Stimulated activated CD4-positive, alpha-beta T cell treated with anti-CD3 and anti-CD28 coated beads, Interleukin-4, amount 100 ng/mL, for 1 hour (primary cell): ENCODE results near the gene OXSR1.

Source experiments
- DNase-seq: peaks from one replicate; pipeline ENCODE4 v3.0.0-alpha.2; 2020

The OXSR1 gene

GRCh38 chr3:38164952-38165721, at the start of gene OXSR1:
OXSR1 (plus strand) TSS chr3:38165537; CDS start chr3:38165877, 340 bp downstream.
- peak; percentile 94 for DNase-seq

DNA sequence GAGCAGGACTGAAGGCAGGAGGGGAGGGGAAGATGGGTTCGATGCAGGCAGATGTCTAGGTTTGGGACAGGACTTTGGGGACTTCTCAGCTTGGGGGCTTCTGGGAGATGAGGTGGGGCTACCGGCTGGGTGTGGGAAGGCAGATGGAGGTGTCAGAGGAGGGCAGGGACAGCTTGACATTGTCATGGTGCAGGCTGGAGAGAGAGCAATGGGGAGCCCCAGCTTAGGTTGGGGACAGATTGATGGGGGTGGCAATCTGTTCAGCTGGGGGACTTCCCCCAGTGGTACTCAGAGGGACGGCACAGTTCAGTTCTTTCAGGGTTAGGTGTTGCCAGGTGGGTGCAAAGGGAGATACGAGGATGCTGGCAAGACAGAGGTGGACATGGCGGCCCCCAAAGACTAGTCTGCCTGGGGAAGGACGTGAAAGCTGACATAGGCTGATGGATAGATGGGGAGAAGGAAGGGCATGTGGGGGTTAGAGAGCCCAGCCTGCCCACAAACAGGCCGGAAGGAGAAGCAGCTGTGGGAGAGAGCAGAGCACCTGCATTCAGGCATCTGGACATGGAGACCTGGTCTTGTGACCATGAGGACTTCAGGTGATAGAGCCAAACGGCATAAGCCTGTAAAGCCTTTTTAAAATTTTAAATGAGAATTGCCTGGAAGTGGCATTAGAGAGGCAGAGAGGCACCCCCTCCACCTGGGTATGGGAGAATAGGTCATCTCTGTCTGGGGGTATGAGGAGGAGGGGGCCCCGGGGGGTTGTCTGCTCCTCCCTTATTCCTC, 49.5 kb upstream of the OXSR1 start:
- DNase-seq, result no peak

DNA sequence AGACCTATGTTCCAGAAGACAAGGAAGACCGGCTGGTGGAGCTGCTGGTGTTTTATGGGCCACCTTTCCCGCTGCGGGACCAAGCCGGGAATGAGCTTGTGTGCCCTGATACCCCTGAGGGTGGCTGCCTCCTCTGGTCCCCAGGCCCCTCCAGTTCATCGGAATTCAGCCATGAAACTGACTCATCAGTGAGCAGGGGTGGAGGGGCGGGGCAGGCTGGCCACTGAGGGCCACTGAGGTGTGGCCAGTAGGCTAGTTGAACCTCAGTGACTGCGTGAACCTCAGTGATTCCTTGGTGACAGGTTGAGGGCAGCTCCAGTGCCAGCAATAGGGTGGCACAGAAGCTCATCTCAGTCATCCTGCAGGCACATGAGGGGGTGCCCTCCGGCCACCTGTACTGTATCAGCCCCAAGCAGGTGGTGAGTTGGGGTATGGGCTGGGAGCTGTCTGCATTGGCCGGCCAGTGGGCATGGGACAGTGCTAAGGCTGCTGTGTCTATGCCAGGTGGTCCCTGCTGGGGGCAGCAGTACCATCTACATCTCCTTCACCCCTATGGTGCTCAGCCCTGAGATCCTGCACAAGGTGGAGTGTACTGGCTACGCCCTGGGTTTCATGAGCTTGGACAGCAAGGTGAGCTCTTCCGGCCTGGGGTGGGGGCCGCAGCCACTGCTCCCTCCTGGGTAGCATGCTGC, 48.7 kb upstream of the OXSR1 start:
- DNase-seq, result no peak

DNA sequence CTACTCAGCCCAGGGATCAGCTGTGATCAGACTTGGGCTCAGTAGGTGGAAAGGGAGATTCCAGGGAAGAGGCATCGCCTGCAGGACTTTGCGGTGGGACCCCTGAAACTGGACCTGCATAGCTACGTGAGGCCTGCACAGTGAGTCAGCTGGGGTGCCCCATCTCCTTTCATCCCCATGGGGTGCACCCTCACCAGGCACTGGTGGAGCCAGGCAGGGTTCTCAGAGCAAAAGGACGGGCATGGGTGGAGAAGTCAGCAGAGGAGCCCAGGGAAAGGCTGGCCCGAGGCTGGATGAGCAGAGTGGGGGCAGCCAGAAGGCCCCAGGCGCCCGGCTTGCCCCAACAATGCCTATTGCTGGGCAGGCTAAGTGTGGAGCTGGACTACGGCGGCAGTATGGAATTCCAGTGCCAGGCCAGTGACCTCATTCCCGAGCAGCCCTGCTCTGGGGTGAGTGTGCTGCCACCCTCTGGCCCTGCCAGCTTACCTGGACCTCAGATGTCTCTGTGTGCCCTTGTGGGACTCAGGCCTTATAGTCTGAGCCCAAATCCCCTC, 48.1 kb upstream of the OXSR1 start:
- no peak for DNase-seq

DNA sequence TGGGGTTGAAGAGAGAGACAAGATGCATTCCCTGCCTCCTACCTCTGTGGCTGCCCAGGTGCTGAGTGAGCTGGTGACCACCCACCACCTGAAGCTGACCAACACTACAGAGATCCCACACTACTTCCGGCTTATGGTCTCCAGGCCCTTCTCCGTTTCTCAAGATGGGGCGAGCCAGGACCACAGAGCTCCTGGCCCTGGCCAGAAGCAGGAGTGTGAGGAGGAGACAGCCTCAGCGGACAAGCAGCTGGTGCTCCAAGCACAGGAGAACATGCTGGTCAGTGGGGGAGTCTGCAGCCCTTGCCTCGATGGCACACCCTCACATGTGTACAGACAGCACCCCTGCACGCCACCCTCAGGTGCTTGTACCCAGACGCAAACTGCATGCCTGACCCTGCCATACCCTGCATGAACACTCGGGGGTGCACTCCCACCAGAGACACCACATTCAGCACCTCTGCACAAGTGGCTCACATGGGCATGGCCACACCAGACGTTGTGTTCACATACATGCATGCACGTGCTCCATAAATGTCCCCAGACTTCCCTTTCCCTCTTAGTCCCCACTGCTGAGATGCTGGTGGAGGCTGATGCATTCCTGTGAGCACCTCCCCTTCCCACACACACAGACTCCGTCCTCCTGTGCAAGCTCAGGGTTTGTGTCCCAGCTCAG, 47.5 kb upstream of the OXSR1 start:
- DNase-seq, result peak; percentile 74

DNA sequence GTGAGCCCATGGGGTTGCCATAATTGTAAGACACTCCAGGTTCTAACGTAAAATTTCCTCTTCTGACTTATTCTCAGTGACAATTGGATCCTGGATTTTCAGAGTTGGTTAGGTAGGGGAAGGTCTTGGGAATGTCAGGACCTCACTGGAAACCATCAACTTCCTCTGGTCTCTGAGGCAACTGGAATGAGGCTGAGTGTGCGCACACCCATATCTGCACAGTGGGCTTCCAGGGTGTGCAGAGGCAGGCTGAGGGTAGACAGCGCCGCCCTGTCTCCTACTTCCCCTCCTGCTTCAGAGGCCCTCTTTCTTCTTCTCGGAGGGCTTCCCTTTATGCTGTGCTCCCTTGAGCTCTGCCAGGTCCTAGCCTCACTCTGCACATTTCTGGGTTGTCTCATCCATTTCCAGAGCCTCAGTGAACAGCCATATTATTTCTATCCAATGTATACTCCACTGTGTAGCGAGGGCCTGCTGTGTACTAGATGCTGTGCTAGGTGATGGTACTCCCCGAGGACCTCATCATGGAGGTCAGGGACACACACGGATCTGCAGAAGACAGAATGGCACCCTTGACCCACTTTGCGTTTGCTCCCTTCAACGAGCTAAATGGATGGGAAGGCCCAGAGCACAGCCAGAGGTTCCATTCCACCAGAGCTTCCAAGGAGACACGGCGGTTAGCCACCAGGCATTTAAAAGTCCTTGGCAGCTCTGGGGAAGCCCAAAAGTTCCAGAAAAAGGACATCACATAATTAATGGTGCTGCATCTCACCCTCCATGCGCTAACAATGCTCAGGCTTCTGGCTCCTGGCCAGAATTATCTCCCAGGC, 46.7 kb upstream of the OXSR1 start:
- no peak for DNase-seq

DNA sequence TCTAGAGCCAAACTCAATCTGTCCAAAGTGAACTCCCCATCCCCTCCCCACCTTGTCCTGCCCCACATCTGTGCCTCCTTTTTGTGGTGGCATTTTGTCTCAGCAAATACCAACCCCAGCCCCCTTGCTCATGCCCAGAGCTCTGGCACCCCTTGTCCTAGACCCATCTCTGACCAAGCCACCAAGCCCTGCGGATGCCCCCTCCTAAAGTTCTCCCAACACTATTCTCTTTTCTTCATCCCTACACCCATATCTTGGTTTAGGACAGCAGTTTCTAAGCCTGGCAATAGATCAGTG, 46.1 kb upstream of the OXSR1 start:
- no peak for DNase-seq

DNA sequence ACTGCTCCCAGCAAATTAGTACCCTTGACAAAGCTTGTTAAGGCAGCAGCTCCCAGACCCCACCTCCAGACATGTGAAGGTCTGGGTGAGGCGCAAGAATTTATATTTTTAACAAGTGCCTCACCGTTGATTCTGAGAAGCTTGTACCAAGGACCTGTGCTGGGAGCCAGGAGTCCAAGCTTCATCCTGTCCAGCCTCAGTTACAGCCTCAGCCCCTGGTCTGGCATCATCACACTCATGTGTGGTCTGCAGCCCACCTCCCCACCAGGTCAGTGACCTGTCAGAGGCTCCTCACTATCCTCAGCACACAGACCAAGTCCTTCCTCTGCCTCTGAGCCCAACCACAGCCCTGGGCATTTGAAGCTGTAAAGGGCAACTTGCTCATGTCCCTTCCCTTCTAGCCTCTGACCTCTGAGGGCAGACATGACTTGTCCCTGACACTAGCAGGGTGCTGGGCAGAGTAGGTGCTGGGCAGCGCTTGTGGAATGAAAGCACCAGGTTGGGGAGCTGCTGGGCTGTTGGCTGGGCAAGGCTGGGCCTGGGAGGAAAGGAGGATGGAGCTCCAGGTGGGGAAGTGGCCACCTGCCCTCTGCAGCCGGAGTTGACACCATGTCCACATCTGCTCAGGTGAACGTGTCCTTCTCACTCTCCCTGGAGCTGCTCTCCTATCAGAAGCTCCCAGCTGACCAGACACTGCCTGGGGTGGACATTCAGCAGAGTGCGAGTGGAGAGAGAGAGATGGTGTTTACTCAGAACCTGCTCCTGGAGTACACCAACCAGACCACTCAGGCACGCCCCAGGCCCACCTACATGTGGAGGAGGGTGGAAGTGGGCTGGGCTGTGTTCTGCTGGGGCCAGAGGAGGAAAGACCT, 45.3 kb upstream of the OXSR1 start:
- no peak for DNase-seq

- no peak for DNase-seq
These were observed 44.5 kb upstream of the OXSR1 start for GRCh38 chr3:38120693-38121450.

- no peak for DNase-seq
These were observed 43.9 kb upstream of the OXSR1 start for GRCh38 chr3:38121451-38121831.

- DNase-seq, result no peak
These were observed 43.4 kb upstream of the OXSR1 start for GRCh38 chr3:38121832-38122461.

DNA sequence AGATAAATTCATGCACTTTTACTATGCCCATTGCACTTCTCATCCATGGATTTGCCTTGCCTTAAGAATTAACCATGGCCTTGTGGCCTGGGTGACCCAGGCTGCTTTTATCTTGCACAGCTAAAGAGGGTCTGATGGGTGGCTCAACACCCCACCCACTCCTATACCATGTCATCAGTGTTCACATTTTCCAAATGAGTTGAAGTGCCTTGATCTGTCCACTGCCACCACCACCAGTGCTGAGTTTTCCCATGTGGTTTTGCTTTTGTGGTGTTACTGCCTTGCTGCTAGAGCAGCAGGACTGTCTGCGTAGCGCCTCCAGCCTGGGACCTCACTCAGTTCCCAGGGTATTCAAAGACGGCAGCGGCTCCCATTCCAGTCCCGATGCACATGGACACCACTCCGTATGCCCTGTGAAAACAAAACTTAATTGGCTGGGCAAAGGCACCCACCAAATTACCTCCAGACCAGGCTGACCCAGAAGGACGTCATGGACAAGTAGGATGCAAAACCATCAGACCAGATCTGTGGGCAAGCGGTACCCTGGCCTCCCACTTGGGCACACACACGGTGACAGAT, 42.5 kb upstream of the OXSR1 start:
- no peak for DNase-seq

DNA sequence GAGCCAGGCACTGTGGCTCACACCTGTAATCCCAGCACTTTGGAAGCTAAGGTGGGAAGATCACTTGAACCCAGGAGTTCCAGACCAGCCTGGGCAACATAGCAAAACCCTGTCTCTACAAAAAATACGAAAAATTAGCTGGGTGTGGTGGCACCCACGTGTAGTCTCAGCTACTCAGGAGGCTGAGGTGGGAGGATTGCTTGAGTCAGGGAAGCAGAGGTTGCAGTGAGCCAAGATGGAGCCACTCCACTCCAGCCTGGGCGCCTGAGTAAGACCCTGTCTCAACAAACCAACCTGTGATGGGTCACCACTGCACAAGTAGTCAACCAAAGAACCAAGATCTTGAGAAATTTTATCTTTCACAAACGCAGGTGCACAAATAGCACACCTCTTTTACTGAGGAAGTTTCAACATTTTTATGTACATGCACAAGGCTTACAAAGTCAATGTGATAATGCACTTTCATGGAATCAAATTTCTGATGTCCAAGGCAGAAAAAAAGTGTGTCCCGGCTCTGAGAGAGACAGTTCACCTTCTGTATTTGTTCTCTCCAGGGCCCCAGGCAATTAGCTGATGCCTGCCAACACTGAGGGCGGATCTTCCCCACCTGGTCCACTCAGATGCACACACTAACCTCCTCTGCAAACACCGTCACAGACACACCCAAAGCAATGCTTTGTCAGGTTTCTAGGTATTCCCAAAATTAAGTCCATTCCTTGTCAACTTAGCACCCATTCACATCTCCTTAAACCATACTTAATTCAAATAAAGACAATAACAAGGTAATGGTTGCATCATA, 40.8 kb upstream of the OXSR1 start:
- no peak for DNase-seq

DNA sequence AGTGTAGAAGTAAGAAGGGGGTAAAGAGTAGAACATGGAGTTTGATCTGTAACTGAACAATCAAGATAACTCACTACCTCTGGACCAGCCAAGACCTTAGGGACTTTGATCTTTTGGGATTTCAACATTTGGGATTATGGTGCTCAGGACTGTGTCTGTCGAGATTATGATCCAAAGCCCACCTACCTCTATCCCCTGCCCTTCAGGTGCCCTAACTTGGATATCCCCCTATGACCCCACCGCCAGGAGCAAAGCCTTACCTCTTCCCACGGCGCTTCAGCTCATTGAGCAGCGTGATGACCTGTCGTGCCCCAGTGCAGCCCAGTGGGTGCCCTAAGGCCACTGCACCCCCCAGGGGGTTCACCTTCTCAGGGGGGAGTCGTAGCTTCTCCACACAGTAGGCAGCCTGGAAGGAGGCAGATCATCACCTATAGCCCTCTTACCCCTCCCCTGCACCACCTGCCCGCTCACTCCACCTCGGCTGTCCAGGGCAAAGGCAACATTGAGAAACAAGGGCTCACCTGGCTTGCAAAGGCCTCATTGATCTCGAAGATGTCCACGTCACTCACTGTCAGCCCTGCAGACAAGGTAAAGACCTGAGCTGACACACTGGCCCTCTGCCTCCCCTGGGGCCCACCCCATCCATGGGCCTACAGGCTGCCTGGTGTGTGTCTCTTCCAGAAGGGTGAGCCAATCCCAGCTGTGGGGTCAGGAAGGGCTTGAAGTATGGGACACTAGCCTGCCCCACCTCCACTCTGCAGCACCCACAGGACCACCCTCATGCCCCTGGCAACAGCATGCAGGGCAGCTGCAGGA, 39.8 kb upstream of the OXSR1 start:
- no peak for DNase-seq

- no peak for DNase-seq
These were observed 39.0 kb upstream of the OXSR1 start for GRCh38 chr3:38126121-38126892.

GRCh38 chr3:38127611-38128302, 37.6 kb upstream of the OXSR1 start:
- DNase-seq, result no peak
